Measurements from ENCODE around the gene UBQLN4.

DNA sequence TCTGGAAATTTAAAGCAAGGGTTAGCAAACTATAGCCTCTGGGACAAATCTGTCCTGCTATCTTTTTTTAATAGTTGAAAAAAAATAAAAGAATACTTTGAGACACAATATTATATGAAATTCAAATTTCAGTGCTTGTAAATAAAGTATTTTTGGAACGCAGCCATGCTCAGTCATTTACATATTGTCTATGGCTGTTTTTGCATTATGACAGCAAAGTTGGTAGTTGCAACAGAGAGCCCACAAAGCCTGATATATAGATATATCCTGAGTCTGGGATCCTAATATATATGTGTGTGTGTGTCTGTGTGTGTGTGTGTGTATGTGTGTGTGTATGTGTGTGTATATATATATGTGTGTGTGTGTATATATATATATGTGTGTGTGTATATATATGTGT is 53.6 kb downstream of the UBQLN4 start:
- no peak for TF ChIP-seq CTCF (conservative IDR thresholded peaks at IDR 0.05; ENCODE audit: low read length)
- TF ChIP-seq EZH2phosphoT487 (IDR thresholded peaks at IDR 0.05; ENCODE audit: borderline replicate concordance, low read depth, low read length), result no peak
